Omental fat pad (tissue), 4 donors: ENCODE measurements around the gene MYADML2. TPM values are rescaled to one million over a fixed set of nuclear protein-coding genes. Genes with fewer than 3 reads are reported as not detected.

Experiments used
- ATAC-seq: fragments of 150-250 bp; one replicate; pipeline ENCODE4 v1.9.1; 2016; ENCODE audit warnings: mild to moderate bottlenecking, moderate library complexity; ENCODE audit not compliant: low FRiP score
- DNase-seq: peaks from one replicate; pipeline ENCODE4 v3.0.0-alpha.2; 2019; ENCODE audit warnings: low spot score
- total RNA-seq, 4 donors: library from RNA; depleted of rRNA; stranded (reverse); fragments of >200 nt; gene quantifications; one replicate each; pipeline ENCODE4 v1.1.0, GENCODE V29; 2016
- TF ChIP-seq, protein P1 (sequence below), 3 donors: fragments of 450-650 bp; IDR thresholded peaks; one replicate each; pipeline ENCODE4 v1.5.1; 2016 to 2017; ENCODE audit warnings: antibody characterized with exemption in 3 of 3, mild to moderate bottlenecking in 3 of 3, moderate library complexity in 2 of 3

MYADML2 gene
- total RNA-seq, 4 donors from 2014 or later = not detected

DNA sequence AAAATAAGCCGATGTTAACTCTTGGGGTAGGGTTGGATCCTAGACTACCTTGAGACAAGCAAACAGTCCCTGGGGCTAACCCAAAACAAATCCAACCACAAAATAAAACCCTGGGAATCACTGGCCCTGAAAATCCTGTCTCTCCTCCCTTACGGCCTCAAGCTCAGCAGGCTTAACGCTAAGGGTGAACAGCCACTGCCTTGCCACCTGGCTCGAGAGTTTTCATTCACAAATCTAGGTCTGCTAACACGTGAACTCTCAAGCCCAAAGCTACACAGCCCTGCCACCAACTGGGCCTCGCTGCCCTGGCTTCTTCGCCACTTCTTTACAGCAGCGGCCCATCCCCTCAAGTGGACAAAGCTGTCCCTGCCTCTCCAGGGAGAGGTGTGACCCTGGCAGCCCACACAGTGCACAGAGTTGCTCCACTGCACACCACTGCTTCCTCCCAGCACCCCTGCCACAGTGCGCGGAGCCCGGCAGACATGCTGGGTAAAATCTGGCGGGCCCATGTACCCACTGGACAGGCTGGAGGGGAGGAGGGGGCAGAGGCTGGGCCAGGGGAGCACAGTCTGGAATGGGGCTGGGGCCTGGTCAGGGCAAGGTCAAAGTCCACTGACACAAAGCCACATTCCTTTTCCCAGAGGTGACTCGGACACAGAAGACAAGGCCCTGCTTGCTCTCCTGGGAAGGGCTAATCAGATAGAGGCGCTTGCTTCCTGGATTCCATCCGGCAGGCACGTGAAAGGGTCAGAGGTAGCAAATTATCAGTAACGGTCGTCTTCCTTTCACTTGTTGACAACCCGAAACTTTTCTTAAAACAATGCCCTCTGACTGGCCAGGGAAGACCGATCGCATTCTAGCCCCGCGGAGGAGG is 36.8 kb downstream of the MYADML2 start:
- no peak for DNase-seq
- no peak for ATAC-seq
- TF ChIP-seq, protein P1, sequence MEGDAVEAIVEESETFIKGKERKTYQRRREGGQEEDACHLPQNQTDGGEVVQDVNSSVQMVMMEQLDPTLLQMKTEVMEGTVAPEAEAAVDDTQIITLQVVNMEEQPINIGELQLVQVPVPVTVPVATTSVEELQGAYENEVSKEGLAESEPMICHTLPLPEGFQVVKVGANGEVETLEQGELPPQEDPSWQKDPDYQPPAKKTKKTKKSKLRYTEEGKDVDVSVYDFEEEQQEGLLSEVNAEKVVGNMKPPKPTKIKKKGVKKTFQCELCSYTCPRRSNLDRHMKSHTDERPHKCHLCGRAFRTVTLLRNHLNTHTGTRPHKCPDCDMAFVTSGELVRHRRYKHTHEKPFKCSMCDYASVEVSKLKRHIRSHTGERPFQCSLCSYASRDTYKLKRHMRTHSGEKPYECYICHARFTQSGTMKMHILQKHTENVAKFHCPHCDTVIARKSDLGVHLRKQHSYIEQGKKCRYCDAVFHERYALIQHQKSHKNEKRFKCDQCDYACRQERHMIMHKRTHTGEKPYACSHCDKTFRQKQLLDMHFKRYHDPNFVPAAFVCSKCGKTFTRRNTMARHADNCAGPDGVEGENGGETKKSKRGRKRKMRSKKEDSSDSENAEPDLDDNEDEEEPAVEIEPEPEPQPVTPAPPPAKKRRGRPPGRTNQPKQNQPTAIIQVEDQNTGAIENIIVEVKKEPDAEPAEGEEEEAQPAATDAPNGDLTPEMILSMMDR (IDR thresholded peaks at IDR 0.05) = no peak

DNA sequence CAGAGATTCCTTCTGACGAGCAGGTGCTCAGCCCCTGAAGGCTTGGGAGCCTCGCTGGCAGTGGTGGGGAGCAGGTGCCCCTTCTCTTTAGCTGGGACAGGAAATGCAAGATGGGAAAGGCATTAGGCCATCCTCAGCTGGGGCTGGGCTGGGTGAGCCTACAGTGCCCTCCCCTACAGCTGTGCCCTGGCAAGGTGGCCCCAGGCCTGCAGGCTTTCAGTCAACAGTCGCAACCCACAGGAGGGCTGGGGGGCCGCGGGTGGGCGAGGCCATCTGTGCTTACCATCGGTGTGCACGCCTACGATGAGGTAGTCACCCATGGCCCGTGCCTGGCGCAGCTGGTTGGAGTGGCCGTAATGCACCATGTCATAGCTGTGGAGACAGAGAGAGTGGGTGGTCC is 37.8 kb downstream of the MYADML2 start:
- ATAC-seq (no peak), DNase-seq (no peak)
- TF ChIP-seq, protein P1 (IDR thresholded peaks at IDR 0.05) = no peak

DNA sequence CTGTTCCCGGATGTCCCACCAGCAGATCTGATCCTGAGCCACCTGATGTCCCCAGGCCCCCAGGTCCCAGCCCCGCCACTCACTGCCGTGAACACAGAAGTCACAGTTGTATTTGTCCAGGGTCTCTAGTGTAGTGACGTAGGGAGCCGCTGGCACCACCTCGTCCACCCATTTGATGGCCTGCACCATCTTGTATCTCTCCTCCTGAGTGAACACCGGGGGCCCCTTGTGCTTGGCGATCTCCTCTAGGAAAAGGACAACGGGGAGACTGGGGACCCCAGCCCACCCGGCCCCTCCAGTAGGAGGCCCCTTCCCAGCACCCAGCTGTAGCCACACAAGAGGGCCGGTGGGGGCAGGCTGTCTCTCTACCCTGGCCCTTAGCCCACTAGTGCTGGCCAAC is 38.2 kb downstream of the MYADML2 start:
- ATAC-seq (no peak), DNase-seq (no peak)
- TF ChIP-seq, protein P1 (IDR thresholded peaks at IDR 0.05) = no peak

DNA sequence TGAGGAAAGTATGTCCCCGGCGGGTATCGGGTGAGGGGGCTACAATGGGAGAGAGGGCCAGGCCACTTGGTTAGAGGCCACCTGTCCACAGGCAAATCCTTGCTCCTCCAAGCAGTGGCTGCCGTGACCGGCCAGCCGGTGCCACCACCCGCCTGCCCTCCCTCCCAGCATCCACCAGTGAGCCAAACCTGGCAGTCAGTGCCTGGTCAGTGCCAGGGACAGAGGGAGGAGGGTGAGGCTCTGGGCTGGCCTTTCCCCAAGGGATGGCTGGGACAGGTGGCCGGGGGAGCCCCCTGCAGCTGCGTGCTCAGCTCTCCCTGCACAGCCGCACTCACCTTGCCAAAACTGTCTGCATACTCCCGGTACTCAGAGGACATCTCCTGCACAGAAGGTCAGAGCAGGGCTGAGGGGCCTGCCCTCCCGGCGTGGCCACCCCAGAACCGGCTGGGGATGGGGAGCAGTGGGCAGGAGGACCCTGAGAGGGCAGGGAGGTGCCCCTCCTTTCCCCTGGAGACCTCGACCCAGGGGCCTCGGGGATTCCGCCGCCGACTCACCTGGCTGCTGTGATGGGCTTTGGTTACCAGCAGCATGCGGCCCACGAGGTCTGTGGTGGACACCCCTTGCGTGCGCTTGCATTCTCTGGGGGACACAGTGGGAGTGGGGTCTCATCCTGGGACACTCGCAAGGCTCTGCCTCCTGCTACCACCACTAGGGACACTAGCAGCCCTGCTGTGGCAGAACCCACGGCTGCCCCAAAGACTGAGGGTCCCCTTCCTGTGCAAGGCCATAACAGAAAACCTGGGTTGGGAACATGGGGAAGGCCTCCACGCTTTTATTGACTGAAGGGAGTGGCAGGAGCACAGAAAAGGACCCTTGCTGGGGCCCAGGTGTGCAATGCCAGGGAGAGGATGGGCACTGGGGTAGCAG is 39.6 kb downstream of the MYADML2 start:
- ATAC-seq = no peak
- TF ChIP-seq, protein P1 (IDR thresholded peaks at IDR 0.05) = no peak
- DNase-seq = no peak

DNA sequence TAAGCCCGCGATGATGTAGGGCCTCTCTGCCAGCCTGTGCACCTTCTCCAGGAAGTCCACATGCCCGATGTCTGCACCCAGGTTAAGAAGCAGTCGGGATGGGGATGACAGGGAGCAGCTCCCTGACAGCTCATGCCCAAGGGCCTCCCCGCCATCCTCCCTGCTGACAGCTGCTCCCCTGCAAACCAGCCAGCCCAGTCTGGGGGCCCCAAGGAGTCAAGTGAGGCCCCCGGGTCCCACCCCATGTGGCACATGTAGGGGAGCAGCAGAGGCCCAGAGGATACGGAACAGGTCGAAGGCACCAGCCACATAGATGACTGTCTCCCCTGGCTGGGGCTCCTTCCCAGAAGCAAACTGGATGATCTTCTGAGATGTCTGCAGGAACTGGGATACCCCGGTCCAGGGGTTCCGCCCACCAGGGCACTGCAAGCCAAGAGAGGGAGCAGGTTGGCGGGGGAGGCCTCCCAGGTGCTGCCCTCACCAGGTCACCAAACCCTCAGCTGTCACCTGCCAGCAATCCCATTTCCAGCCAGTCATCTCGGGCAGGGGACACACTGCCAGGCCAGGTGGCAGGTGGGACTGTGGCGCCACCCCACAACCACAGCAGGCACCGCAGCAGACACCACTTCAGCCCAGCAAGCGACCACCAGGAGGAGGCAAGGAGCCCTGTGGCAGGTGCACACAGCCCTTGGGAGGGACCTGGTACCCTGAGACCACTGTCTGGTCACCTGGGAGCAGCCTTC is 40.4 kb downstream of the MYADML2 start:
- ATAC-seq = no peak
- TF ChIP-seq, protein P1 (IDR thresholded peaks at IDR 0.05) = no peak

DNA sequence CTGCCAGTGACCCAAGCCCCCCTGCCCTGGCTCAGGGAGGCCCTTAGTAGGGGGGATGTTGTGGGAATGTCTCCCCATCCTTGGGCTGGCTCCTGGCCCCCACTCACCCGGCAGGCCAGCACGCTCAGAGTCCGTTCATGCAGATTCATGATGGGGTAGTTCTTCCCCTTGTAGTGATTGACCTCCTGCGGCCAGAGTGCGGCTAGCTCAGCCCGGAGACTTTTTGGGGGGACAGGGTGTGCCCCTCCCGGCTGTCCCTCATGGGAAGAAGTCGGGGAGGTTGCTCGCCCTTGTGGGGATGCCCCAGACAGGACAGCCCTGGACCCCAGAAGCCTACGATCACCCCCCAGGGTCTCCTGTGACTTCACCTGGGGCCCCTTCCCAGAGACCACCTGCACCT is 41.0 kb downstream of the MYADML2 start:
- TF ChIP-seq, protein P1 (IDR thresholded peaks at IDR 0.05) = no peak
- DNase-seq (no peak), ATAC-seq (no peak)

More for the DNA sequence above, 40.4 kb downstream of the MYADML2 start:
- no peak for DNase-seq
